HEK293 (cell line): ENCODE measurements around the gene IFNL2.
"Not testable (repeated sequence)": the region's sequence is repeated elsewhere in the genome, so short reads cannot be mapped to it uniquely, and the experiment has no call there.

Source experiments
- CTCF ChIA-PET: fragments of 350-600 bp; formaldehyde crosslinking; extraction: SDS; loops from one replicate; lab custom pipeline; 2021; ENCODE audit warnings: antibody characterized with exemption; lab: Yijun Ruan, JAX
- POLR2A ChIA-PET: fragments of 300-600 bp; formaldehyde crosslinking; extraction: SDS; loops from one replicate; lab custom pipeline; 2020; ENCODE audit warnings: antibody characterized with exemption, inconsistent platforms; lab: Yijun Ruan, JAX
- H3K27ac ChIP-seq: fragments of 200-500 bp; sonication (Bioruptor generic); 2 replicates; pipeline ENCODE4 v1.5.1; 2014; ENCODE audit warnings: low read depth, low read length, control low read depth, inconsistent platforms; ENCODE audit errors: extremely low read depth
- H3K36me3 ChIP-seq, 2 experiments: fragments of 200-500 bp in 1 of 2; sonication (Bioruptor generic) in 1 of 2; 1 replicate in 1 of 2; 2 replicates in 1 of 2; pipeline ENCODE4 v1.5.1; 2014 to 2017; ENCODE audit warnings: inconsistent platforms in 2 of 2, low read length in 2 of 2; ENCODE audit not compliant: control insufficient read depth in 2 of 2, insufficient read depth in 1 of 2
- H3K4me1 ChIP-seq: fragments of 200-500 bp; sonication (Bioruptor generic); 2 replicates; pipeline ENCODE4 v1.5.1; 2014; ENCODE audit warnings: mild to moderate bottlenecking, low read length, inconsistent platforms; ENCODE audit not compliant: control insufficient read depth, insufficient read depth
- H3K4me3 ChIP-seq: 2 replicates; pipeline ENCODE4 v1.5.1; 2011; ENCODE audit warnings: low read depth, mild to moderate bottlenecking, control low read depth, low read length, moderate library complexity
- H3K9me3 ChIP-seq: fragments of 200-500 bp; sonication (Bioruptor generic); 2 replicates; pipeline ENCODE4 v1.5.1; 2014; ENCODE audit warnings: low read depth, low read length, inconsistent platforms; ENCODE audit not compliant: control insufficient read depth, insufficient read depth
- CTCF ChIP-seq: fragments of 450-650 bp; formaldehyde crosslinking; IDR thresholded peaks from 2 replicates; pipeline ENCODE4 v1.5.1; 2016; ENCODE audit warnings: missing biosample characterization, missing genetic modification characterization
- SP2 ChIP-seq: fragments of 450-650 bp; formaldehyde crosslinking; IDR thresholded peaks from 2 replicates; pipeline ENCODE4 v1.5.1; 2016; ENCODE audit warnings: missing biosample characterization, missing genetic modification characterization
- SP7 ChIP-seq: fragments of 450-650 bp; formaldehyde crosslinking; IDR thresholded peaks from 2 replicates; pipeline ENCODE4 v1.5.1; 2016; ENCODE audit warnings: missing biosample characterization, missing genetic modification characterization
- ZBTB20 ChIP-seq: fragments of 450-650 bp; formaldehyde crosslinking; IDR thresholded peaks from 2 replicates; pipeline ENCODE4 v1.5.1; 2016; ENCODE audit warnings: missing biosample characterization, missing genetic modification characterization
- ZNF211 ChIP-seq: fragments of 450-650 bp; formaldehyde crosslinking; IDR thresholded peaks from 2 replicates; pipeline ENCODE4 v1.5.1; 2016; ENCODE audit warnings: low read depth, missing biosample characterization, missing genetic modification characterization
- ZNF664 ChIP-seq: fragments of 450-650 bp; formaldehyde crosslinking; IDR thresholded peaks from 2 replicates; pipeline ENCODE4 v1.5.1; 2016; ENCODE audit warnings: missing biosample characterization, missing genetic modification characterization
- ZNF701 ChIP-seq: fragments of 450-650 bp; formaldehyde crosslinking; IDR thresholded peaks from 2 replicates; pipeline ENCODE4 v1.5.1; 2016; ENCODE audit warnings: missing biosample characterization, missing genetic modification characterization
- ZSCAN5A ChIP-seq: fragments of 450-650 bp; formaldehyde crosslinking; IDR thresholded peaks from 2 replicates; pipeline ENCODE4 v1.5.1; 2016; ENCODE audit warnings: missing biosample characterization, missing genetic modification characterization

IFNL2 gene

GRCh38 chr19:39263912-39264305 is 4.3 kb upstream of the IFNL2 start:
- no peak overlapping the region for H3K27ac ChIP-seq
- POLR2A ChIA-PET: no interaction called here
- CTCF ChIA-PET: interaction anchor here (1.3 kb wide), 1 partner anchor 148 kb away, joined by 4 read pairs; no protein-coding TSS in a partner anchor
- H3K4me3 ChIP-seq: no peak overlapping the region
- peak; percentile 43; the same call in 1 of the 2 replicates for TF ChIP-seq CTCF (tag by site-specific recombination)
- no peak for TF ChIP-seq ZNF211 (tag by site-specific recombination)
- no peaks in the 10 kb centered on the region for H3K9me3 ChIP-seq
- H3K36me3 ChIP-seq: no peaks in the 10 kb centered on the region
- H3K4me1 ChIP-seq: no peaks in the 10 kb centered on the region

- H3K9me3 ChIP-seq: no peaks in the 10 kb centered on the region
- no peak overlapping the region for H3K27ac ChIP-seq
- H3K4me3 ChIP-seq: no peak overlapping the region
- no peaks in the 10 kb centered on the region for H3K36me3 ChIP-seq
- CTCF ChIA-PET: no interaction called here
- POLR2A ChIA-PET: no interaction called here
- TF ChIP-seq ZBTB20 (tag by site-specific recombination) (no peak), CTCF (tag by site-specific recombination) (0 out of 2 replicates have a peak, but pooled peaks have one; percentile 1)
- H3K4me1 ChIP-seq: no peaks in the 10 kb centered on the region
Measured at GRCh38 chr19:39264306-39265290, 3.6 kb upstream of the IFNL2 start.

GRCh38 chr19:39265321-39265916 is 2.8 kb upstream of the IFNL2 start:
- CTCF ChIA-PET: no interaction called here
- H3K36me3 ChIP-seq: no peaks in the 10 kb centered on the region
- TF ChIP-seq SP2: peak; percentile 41
- no peak for TF ChIP-seq SP7 (tag by site-specific recombination)
- TF ChIP-seq ZNF664 (tag by site-specific recombination): no peak
- no peak for TF ChIP-seq ZNF701
- TF ChIP-seq, all 188 proteins: peak for 1
- POLR2A ChIA-PET: no interaction called here
- no peaks in the 10 kb centered on the region for H3K9me3 ChIP-seq
- H3K4me1 ChIP-seq: peaks cover 5% of the 10 kb centered on the region
- H3K27ac ChIP-seq: no peak overlapping the region
- H3K4me3 ChIP-seq: no peak overlapping the region

GRCh38 chr19:39268531-39269223 is 481 bp downstream of the IFNL2 start:
- H3K4me3 ChIP-seq, H3K9me3 ChIP-seq, CTCF ChIA-PET, POLR2A ChIA-PET, H3K36me3 ChIP-seq, H3K27ac ChIP-seq, H3K4me1 ChIP-seq: not testable (repeated sequence)
- peak; percentile 92; the same call in 1 of the 2 replicates for TF ChIP-seq ZSCAN5A (tag by site-specific recombination)

- H3K9me3 ChIP-seq, H3K36me3 ChIP-seq, CTCF ChIA-PET, POLR2A ChIA-PET, H3K4me3 ChIP-seq, H3K4me1 ChIP-seq, H3K27ac ChIP-seq: not testable (repeated sequence)
Measured at GRCh38 chr19:39269369-39269768, 1.2 kb downstream of the IFNL2 start.
